RWPE2 (cell line): ENCODE results near the gene UAP1L1.

Experiments used
- ATAC-seq: fragments of 200-7000 bp; cut with Tn5 transposase; 3 replicates; pipeline ENCODE4 v1.9.1; 2021; ENCODE audit warnings: low read depth
- DNase-seq: peaks from one replicate; pipeline ENCODE4 v3.0.0-alpha.2; 2020; ENCODE audit warnings: low spot score
- H3K27ac ChIP-seq: fragments of 450-650 bp; 2 replicates; pipeline ENCODE4 v1.5.1; 2017; ENCODE audit warnings: mild to moderate bottlenecking; ENCODE audit not compliant: poor library complexity, severe bottlenecking
- H3K27me3 ChIP-seq: fragments of 250-450 bp; sonication (Bioruptor Pico); 2 replicates; pipeline ENCODE4 v1.5.1; 2021; ENCODE audit warnings: mild to moderate bottlenecking, moderate library complexity; ENCODE audit not compliant: insufficient read depth, poor library complexity, severe bottlenecking
- H3K36me3 ChIP-seq: fragments of 250-450 bp; sonication (Bioruptor Pico); 2 replicates; pipeline ENCODE4 v1.5.1; 2020; ENCODE audit warnings: low read depth, mild to moderate bottlenecking, moderate library complexity
- H3K4me1 ChIP-seq: fragments of 250-450 bp; sonication (Bioruptor Pico); 2 replicates; pipeline ENCODE4 v1.5.1; 2021; ENCODE audit warnings: mild to moderate bottlenecking, moderate library complexity; ENCODE audit not compliant: insufficient read depth, poor library complexity, severe bottlenecking
- H3K4me3 ChIP-seq: fragments of 250-450 bp; sonication (Bioruptor Pico); 2 replicates; pipeline ENCODE4 v1.5.1; 2021; ENCODE audit warnings: mild to moderate bottlenecking, moderate library complexity; ENCODE audit not compliant: severe bottlenecking
- H3K9me3 ChIP-seq: fragments of 250-450 bp; sonication (Bioruptor Pico); 2 replicates; pipeline ENCODE4 v1.5.1; 2021; ENCODE audit warnings: mild to moderate bottlenecking, moderate library complexity; ENCODE audit not compliant: severe bottlenecking
- TF ChIP-seq, protein P1 (sequence below): fragments of 450-650 bp; IDR thresholded peaks from one replicate; pipeline ENCODE4 v1.5.1; 2017; ENCODE audit warnings: mild to moderate bottlenecking, moderate library complexity; ENCODE audit not compliant: poor library complexity, severe bottlenecking

Gene UAP1L1, protein sequence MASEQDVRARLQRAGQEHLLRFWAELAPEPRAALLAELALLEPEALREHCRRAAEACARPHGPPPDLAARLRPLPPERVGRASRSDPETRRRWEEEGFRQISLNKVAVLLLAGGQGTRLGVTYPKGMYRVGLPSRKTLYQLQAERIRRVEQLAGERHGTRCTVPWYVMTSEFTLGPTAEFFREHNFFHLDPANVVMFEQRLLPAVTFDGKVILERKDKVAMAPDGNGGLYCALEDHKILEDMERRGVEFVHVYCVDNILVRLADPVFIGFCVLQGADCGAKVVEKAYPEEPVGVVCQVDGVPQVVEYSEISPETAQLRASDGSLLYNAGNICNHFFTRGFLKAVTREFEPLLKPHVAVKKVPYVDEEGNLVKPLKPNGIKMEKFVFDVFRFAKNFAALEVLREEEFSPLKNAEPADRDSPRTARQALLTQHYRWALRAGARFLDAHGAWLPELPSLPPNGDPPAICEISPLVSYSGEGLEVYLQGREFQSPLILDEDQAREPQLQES

DNA sequence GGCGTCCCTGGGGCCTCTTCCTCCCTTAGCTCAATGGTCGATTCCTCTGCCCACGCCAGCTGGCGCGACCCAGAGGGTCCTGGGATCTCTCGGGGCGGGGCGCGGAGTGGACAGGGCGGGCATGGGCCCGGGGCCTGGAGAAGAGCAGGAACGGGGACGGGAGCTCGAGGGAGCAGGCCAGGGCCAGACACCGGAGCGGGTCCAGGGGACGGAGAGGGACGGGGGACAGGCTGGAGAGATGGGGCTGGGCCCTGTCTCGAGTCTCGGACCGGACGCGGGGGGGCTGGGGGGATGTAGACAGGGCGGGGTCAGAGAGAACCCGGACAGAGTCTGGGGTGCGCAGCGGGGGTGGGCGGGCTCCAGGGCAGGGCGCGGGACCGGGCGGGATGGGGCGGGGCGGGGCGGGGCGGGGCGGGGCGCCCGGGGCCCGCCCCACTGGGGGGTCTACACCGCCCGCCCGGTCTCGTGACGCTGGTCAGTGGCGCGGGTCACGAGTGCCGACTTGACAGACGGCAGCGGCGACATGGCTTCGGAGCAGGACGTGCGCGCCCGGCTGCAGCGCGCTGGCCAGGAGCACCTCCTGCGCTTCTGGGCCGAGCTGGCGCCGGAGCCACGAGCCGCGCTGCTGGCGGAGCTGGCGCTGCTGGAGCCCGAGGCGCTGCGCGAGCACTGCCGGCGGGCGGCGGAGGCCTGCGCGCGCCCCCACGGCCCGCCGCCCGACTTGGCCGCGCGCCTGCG lies at the start of gene UAP1L1:
UAP1L1 (plus strand) TSS at position 508 of the 738 bp plus-strand sequence; CDS start at position 524, 16 bp downstream.
- TF ChIP-seq, protein P1, sequence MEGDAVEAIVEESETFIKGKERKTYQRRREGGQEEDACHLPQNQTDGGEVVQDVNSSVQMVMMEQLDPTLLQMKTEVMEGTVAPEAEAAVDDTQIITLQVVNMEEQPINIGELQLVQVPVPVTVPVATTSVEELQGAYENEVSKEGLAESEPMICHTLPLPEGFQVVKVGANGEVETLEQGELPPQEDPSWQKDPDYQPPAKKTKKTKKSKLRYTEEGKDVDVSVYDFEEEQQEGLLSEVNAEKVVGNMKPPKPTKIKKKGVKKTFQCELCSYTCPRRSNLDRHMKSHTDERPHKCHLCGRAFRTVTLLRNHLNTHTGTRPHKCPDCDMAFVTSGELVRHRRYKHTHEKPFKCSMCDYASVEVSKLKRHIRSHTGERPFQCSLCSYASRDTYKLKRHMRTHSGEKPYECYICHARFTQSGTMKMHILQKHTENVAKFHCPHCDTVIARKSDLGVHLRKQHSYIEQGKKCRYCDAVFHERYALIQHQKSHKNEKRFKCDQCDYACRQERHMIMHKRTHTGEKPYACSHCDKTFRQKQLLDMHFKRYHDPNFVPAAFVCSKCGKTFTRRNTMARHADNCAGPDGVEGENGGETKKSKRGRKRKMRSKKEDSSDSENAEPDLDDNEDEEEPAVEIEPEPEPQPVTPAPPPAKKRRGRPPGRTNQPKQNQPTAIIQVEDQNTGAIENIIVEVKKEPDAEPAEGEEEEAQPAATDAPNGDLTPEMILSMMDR, result no peak
- Histone ChIP-seq H3K4me3 (peak within 1 kb of the TSS; percentile 61), H3K9me3 (no peaks in the 10 kb centered on the region), H3K27me3 (no peaks in the 10 kb centered on the region), H3K36me3 (peaks cover 12% of the 10 kb centered on the region; the same call in 1 of the 2 replicates), H3K27ac (peak within 1 kb of the TSS; percentile 39), H3K4me1 (no peaks in the 10 kb centered on the region)
- ATAC-seq, result peak; percentile 63
- DNase-seq, result peak; percentile 75

- H3K4me1 ChIP-seq, result no peaks in the 10 kb centered on the region
- no peak overlapping the region for H3K27ac ChIP-seq
- H3K27me3 ChIP-seq, result no peaks in the 10 kb centered on the region
- peak overlapping the region; percentile 40 for H3K4me3 ChIP-seq
- TF ChIP-seq, protein P1, result peak; percentile 56
- peak; percentile 29 for ATAC-seq
- no peaks in the 10 kb centered on the region for H3K9me3 ChIP-seq
- no peaks in the 10 kb centered on the region for H3K36me3 ChIP-seq
- no peak for DNase-seq
Observed at GRCh38 chr9:137028263-137029057, 48.9 kb upstream of the UAP1L1 start.

- Histone ChIP-seq H3K27ac (no peak overlapping the region), H3K4me1 (no peaks in the 10 kb centered on the region), H3K36me3 (no peaks in the 10 kb centered on the region), H3K4me3 (peak overlapping the region; percentile 40), H3K27me3 (no peaks in the 10 kb centered on the region), H3K9me3 (no peaks in the 10 kb centered on the region)
- ATAC-seq, result peak; percentile 68
- TF ChIP-seq, protein P1, result peak; percentile 88
- DNase-seq, result no peak
Observed at GRCh38 chr9:137029058-137029936, 48.0 kb upstream of the UAP1L1 start.

- TF ChIP-seq, protein P1, result no peak
- H3K9me3 ChIP-seq, result no peaks in the 10 kb centered on the region
- no peak for ATAC-seq
- no peak for DNase-seq
- peaks cover 4% of the 10 kb centered on the region for H3K4me1 ChIP-seq
- H3K4me3 ChIP-seq, result no peak overlapping the region
- no peak overlapping the region for H3K27ac ChIP-seq
- no peaks in the 10 kb centered on the region for H3K27me3 ChIP-seq
- no peaks in the 10 kb centered on the region for H3K36me3 ChIP-seq
Observed at GRCh38 chr9:137030006-137030405, 47.3 kb upstream of the UAP1L1 start.
